ENCODE data around the gene COQ8B.

Gene COQ8B

GRCh38 chr19:40691421-40692211 is 25.1 kb downstream of the COQ8B start:
- TF ChIP-seq, protein P1, sequence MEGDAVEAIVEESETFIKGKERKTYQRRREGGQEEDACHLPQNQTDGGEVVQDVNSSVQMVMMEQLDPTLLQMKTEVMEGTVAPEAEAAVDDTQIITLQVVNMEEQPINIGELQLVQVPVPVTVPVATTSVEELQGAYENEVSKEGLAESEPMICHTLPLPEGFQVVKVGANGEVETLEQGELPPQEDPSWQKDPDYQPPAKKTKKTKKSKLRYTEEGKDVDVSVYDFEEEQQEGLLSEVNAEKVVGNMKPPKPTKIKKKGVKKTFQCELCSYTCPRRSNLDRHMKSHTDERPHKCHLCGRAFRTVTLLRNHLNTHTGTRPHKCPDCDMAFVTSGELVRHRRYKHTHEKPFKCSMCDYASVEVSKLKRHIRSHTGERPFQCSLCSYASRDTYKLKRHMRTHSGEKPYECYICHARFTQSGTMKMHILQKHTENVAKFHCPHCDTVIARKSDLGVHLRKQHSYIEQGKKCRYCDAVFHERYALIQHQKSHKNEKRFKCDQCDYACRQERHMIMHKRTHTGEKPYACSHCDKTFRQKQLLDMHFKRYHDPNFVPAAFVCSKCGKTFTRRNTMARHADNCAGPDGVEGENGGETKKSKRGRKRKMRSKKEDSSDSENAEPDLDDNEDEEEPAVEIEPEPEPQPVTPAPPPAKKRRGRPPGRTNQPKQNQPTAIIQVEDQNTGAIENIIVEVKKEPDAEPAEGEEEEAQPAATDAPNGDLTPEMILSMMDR (IDR thresholded peaks at IDR 0.05; ENCODE audit: low read depth, low read length, missing control alignments) = no peak
- in situ Hi-C loops (cut with HindIII; ENCODE audit: low sequenced_read_pairs) = no loop called here
- no peak overlapping the region for H3K4me3 ChIP-seq (ENCODE audit: low read depth, low read length)
- DNase-seq (ENCODE audit: low read depth) = no peak

DNA sequence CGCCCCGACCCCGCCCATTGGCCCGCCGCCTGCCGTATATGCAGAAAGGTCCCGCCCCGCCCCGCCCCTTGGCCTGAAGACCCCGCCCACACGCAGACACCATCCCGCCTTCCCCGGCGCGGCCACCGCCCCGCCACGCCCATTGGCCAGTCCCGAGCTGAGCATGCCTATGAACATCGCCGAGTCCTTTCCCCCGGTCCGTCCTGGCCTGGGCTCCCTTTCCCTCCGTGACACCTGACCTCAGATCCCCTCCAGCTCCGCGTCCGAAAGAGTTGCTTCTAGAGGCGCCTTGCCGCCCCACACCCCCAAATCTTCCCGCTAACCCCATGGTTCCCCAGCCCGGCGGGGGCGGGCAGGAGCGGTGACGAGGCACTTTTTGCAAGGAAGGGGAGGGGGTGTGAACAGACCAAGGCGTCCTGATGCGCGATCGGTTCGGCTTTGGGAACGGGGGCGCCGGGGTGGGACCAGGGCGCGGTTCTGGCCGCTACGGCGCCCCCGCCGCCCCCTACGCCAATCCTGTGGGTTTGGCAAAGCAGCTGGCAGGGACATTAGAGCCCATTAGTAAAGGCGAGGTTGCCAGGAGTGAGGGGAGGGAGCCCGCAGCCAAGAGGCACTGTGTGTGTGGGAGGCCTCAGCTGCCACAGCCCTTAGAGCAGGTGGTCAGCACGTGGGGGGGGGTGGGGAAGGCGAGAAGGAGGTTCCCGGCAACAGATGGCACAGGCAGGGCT is 25.8 kb downstream of the COQ8B start:
- in situ Hi-C loops (cut with HindIII; ENCODE audit: low sequenced_read_pairs) = no loop called here
- TF ChIP-seq, protein P1 (IDR thresholded peaks at IDR 0.05; ENCODE audit: low read depth, low read length, missing control alignments) = no peak
- peak overlapping the region; percentile 92 for H3K4me3 ChIP-seq (ENCODE audit: low read depth, low read length)
- peak; percentile 76 for DNase-seq (ENCODE audit: low read depth)

DNA sequence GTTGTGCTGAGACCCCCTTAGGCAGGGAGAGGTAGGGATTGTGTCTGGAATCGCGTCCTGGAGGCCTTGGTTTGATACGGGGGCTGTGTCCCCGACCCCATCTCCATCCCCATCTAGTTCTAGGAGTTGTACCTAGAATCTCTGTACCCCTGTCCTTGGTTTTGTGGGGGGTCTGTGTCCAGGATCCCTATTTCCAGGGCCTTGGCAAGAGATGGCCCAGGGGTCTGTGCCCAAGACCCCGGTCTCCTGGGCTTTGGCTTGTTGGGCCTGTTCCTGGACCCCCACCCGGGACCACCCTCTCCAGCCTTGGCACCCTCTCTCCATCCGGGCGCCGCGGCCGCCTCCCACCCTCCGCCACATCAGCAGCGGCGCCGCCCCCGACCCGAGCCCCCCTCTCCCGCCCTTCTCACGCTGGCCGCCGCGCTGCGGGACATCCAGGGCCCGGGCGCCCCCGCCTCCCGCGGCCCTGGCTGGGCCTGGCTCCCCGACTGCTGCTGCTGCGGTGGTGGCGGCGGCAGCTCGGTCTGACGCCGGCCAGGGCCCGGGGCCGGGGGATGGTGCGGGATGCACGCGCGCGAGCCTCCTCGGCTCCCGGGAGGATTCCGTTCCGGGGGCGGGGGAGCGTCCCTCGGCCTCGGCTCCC is 26.5 kb downstream of the COQ8B start, which contains the start of gene NUMBL:
TSS of gene NUMBL (minus strand) at position 602 of the 643 bp plus-strand sequence. CDS start at position 434, 168 bp downstream.
- DNase-seq (ENCODE audit: low read depth) = no peak
- peak within 1 kb of the TSS; percentile 92 for H3K4me3 ChIP-seq (ENCODE audit: low read depth, low read length)
- in situ Hi-C loops (cut with HindIII; ENCODE audit: low sequenced_read_pairs) = no loop called here
- TF ChIP-seq, protein P1 (IDR thresholded peaks at IDR 0.05; ENCODE audit: low read depth, low read length, missing control alignments) = no peak

GRCh38 chr19:40689339-40690049 is 27.2 kb downstream of the COQ8B start:
- in situ Hi-C loops (cut with HindIII; ENCODE audit: low sequenced_read_pairs) = no loop called here
- H3K4me3 ChIP-seq (ENCODE audit: low read depth, low read length) = peak overlapping the region; percentile 92
- TF ChIP-seq, protein P1 (IDR thresholded peaks at IDR 0.05; ENCODE audit: low read depth, low read length, missing control alignments) = no peak
- DNase-seq (ENCODE audit: low read depth) = no peak

GRCh38 chr19:40688987-40689338 is 27.7 kb downstream of the COQ8B start:
- H3K4me3 ChIP-seq (ENCODE audit: low read depth, low read length) = peak overlapping the region; percentile 92
- no peak for DNase-seq (ENCODE audit: low read depth)
- in situ Hi-C loops (cut with HindIII; ENCODE audit: low sequenced_read_pairs) = no loop called here
- TF ChIP-seq, protein P1 (IDR thresholded peaks at IDR 0.05; ENCODE audit: low read depth, low read length, missing control alignments) = no peak

- TF ChIP-seq, protein P1 (IDR thresholded peaks at IDR 0.05; ENCODE audit: low read depth, low read length, missing control alignments) = no peak
- H3K4me3 ChIP-seq (ENCODE audit: low read depth, low read length) = peak overlapping the region; percentile 92
- in situ Hi-C loops (cut with HindIII; ENCODE audit: low sequenced_read_pairs) = no loop called here
- DNase-seq (ENCODE audit: low read depth) = no peak
Measured at GRCh38 chr19:40688309-40688708, 28.4 kb downstream of the COQ8B start.
